Liver (tissue), 9 donors: ENCODE data around the gene RPL10. TPM values are rescaled to one million over a fixed set of nuclear protein-coding genes. Genes with fewer than 3 reads are reported as not detected.
A peak's percentile ranks its signal among the peaks of the same experiment; 100 is the strongest.

ENCODE experiments used
- DNase-seq: peaks from one replicate; pipeline ENCODE4 v3.0.0-alpha.2; 2017; ENCODE audit warnings: low spot score
- H3K27ac ChIP-seq, 2 donors: one replicate each; pipeline ENCODE4 v1.7.0; 2013; ENCODE audit warnings: inconsistent platforms in 2 of 2, low read length in 2 of 2, control low read depth in 1 of 2, low read depth in 1 of 2, mild to moderate bottlenecking in 1 of 2
- H3K27me3 ChIP-seq, 4 donors: one replicate each; pipeline versions ENCODE4 v1.6.1 to v1.7.0; 2013; ENCODE audit warnings: low read length in 3 of 4, inconsistent platforms in 1 of 4, mild to moderate bottlenecking in 1 of 4, moderate library complexity in 1 of 4; ENCODE audit not compliant: control insufficient read depth in 4 of 4, insufficient read depth in 4 of 4
- H3K36me3 ChIP-seq, 4 donors: one replicate each; pipeline versions ENCODE4 v1.6.1 to v1.7.0; 2013; ENCODE audit warnings: low read length in 3 of 4, mild to moderate bottlenecking in 3 of 4, low read depth in 1 of 4, moderate library complexity in 1 of 4; ENCODE audit not compliant: control insufficient read depth in 4 of 4, insufficient read depth in 3 of 4
- H3K4me1 ChIP-seq, 4 donors: one replicate each; pipeline versions ENCODE4 v1.6.1 to v1.7.0; 2013; ENCODE audit warnings: low read length in 3 of 4, mild to moderate bottlenecking in 3 of 4, moderate library complexity in 1 of 4; ENCODE audit not compliant: control insufficient read depth in 4 of 4, insufficient read depth in 4 of 4
- H3K4me3 ChIP-seq, 3 donors: one replicate each; pipeline versions ENCODE4 v1.6.1 to v1.7.0; 2013; ENCODE audit warnings: low read length in 3 of 3, control low read depth in 1 of 3, low read depth in 1 of 3, mild to moderate bottlenecking in 1 of 3
- H3K9ac ChIP-seq, 2 donors: one replicate each; pipeline ENCODE4 v1.7.0; 2013; ENCODE audit warnings: low read length in 2 of 2, mild to moderate bottlenecking in 2 of 2, moderate library complexity in 2 of 2, control low read depth in 1 of 2, low read depth in 1 of 2
- H3K9me3 ChIP-seq, 4 donors: one replicate each; pipeline versions ENCODE4 v1.6.1 to v1.7.0; 2013; ENCODE audit warnings: low read length in 3 of 4; ENCODE audit not compliant: control insufficient read depth in 4 of 4
- EGR1 ChIP-seq, 2 donors: IDR thresholded peaks; 2 replicates each; pipeline ENCODE4 v1.6.1; 2016 to 2018; ENCODE audit warnings: antibody characterized with exemption in 2 of 2, low read depth in 2 of 2
- FOXA1 ChIP-seq: IDR thresholded peaks from 2 replicates; pipeline ENCODE4 v1.6.1; 2016; ENCODE audit warnings: antibody characterized with exemption
- GABPA ChIP-seq, 2 donors: IDR thresholded peaks in 1 of 2; conservative IDR thresholded peaks in 1 of 2; 2 replicates each; pipeline ENCODE4 v1.6.1; 2016; ENCODE audit warnings: antibody characterized with exemption in 2 of 2, mild to moderate bottlenecking in 1 of 2, moderate library complexity in 1 of 2
- HNF4A ChIP-seq, 2 donors: conservative IDR thresholded peaks; 2 replicates each; pipeline ENCODE4 v1.6.1; 2016; ENCODE audit warnings: antibody characterized with exemption in 2 of 2, mild to moderate bottlenecking in 2 of 2
- HNF4G ChIP-seq: IDR thresholded peaks from 2 replicates; pipeline ENCODE4 v1.6.1; 2016; ENCODE audit warnings: antibody characterized with exemption
- JUND ChIP-seq, 2 donors: IDR thresholded peaks; 2 replicates each; pipeline ENCODE4 v1.6.1; 2016; ENCODE audit warnings: antibody characterized with exemption in 2 of 2
- NR2F2 ChIP-seq: IDR thresholded peaks from 2 replicates; pipeline ENCODE4 v1.6.1; 2016; ENCODE audit warnings: antibody characterized with exemption
- RAD21 ChIP-seq, 2 donors: IDR thresholded peaks; 2 replicates each; pipeline ENCODE4 v1.6.1; 2016; ENCODE audit warnings: antibody characterized with exemption in 2 of 2, mild to moderate bottlenecking in 2 of 2
- RXRA ChIP-seq, 2 donors: IDR thresholded peaks; 2 replicates each; pipeline ENCODE4 v1.6.1; 2017 to 2018; ENCODE audit warnings: antibody characterized with exemption in 2 of 2, mild to moderate bottlenecking in 1 of 2
- SP1 ChIP-seq: IDR thresholded peaks from 2 replicates; pipeline ENCODE4 v1.6.1; 2018; ENCODE audit warnings: antibody characterized with exemption, mild to moderate bottlenecking
- TAF1 ChIP-seq: conservative IDR thresholded peaks from 2 replicates; pipeline ENCODE4 v1.6.1; 2016; ENCODE audit warnings: antibody characterized with exemption, mild to moderate bottlenecking
- YY1 ChIP-seq: IDR thresholded peaks from 2 replicates; pipeline ENCODE4 v1.6.1; 2016; ENCODE audit warnings: antibody characterized with exemption, mild to moderate bottlenecking
- WGBS: extraction: QIAGEN DNeasy Blood & Tissue Kit; methylation state at CpG from one replicate; pipeline ENCODE4 v1.1.7; 2013; 5-methylcytosine and 5-hydroxymethylcytosine counted together
- polyA plus RNA-seq, 2 donors: library from polyadenylated mRNA; stranded (reverse) in 1 of 2; unstranded in 1 of 2; fragments of 200-250 nt in 1 of 2; fragments of >200 nt in 1 of 2; fragmentation: Nextera tagmentation in 1 of 2; extraction: Ambion mirVana in 1 of 2; gene quantifications; one replicate each; pipeline versions ENCODE4 v1.2.1 to v1.2.3, GENCODE V29; 2013 to 2015
- total RNA-seq, 2 donors: library from RNA; depleted of rRNA; stranded (reverse); fragments of >200 nt; gene quantifications; one replicate each; pipeline ENCODE4 v1.2.3, GENCODE V29; 2014
- TF ChIP-seq, protein P1 (sequence below): IDR thresholded peaks from 2 replicates; pipeline ENCODE4 v1.6.1; 2016; ENCODE audit warnings: antibody characterized with exemption, mild to moderate bottlenecking
- TF ChIP-seq, protein P2 (sequence below): IDR thresholded peaks from 2 replicates; pipeline ENCODE4 v1.6.1; 2016; ENCODE audit warnings: antibody characterized with exemption
- TF ChIP-seq, protein P3 (sequence below): fragments of 150-350 bp; IDR thresholded peaks from 2 replicates; pipeline ENCODE4 v1.5.1; 2017; ENCODE audit warnings: improper control_type of control experiment, low read depth, low read length; ENCODE audit not compliant: missing input control
- TF ChIP-seq, protein P4 (sequence below): IDR thresholded peaks from 2 replicates; pipeline ENCODE4 v1.6.1; 2016; ENCODE audit warnings: antibody characterized with exemption
- TF ChIP-seq, protein P5 (sequence below): IDR thresholded peaks from 2 replicates; pipeline ENCODE4 v1.6.1; 2016; ENCODE audit warnings: antibody characterized with exemption
- donor health status: healthy.
- donor health status: healthy.
- donor health status: healthy.
- donor health status: healthy.
- donor health status: healthy.

RPL10 gene
- total and polyA plus RNA-seq, 4 donors = 446 to 1,644 (median 1,423) TPM

DNA sequence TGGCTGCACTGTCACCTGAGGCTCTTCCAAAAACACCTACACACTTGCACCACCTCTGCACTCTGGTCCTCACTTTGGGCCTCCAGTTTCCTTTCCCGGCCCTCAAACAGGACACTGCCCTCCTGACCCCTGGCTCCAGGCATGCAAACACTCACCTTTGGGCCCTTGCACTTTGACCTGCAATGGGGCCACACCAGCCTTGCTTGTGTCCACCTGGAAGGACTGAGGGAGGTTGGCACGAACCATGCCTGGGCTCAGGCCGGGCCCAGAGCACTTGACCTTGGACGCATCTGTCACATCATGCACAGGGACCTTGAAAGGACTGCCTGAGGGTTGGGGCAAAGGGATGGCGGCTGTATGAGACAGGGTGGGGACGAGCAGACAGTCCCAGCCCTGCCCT, 39.3 kb upstream of the RPL10 start:
- DNase-seq = no peak

More for the DNA sequence above, 39.3 kb upstream of the RPL10 start:
- TF ChIP-seq RAD21 (IDR thresholded peaks at IDR 0.05) = no peak
- peak; percentile 97 for TF ChIP-seq HNF4A (conservative IDR thresholded peaks at IDR 0.05)
- TF ChIP-seq, protein P1, sequence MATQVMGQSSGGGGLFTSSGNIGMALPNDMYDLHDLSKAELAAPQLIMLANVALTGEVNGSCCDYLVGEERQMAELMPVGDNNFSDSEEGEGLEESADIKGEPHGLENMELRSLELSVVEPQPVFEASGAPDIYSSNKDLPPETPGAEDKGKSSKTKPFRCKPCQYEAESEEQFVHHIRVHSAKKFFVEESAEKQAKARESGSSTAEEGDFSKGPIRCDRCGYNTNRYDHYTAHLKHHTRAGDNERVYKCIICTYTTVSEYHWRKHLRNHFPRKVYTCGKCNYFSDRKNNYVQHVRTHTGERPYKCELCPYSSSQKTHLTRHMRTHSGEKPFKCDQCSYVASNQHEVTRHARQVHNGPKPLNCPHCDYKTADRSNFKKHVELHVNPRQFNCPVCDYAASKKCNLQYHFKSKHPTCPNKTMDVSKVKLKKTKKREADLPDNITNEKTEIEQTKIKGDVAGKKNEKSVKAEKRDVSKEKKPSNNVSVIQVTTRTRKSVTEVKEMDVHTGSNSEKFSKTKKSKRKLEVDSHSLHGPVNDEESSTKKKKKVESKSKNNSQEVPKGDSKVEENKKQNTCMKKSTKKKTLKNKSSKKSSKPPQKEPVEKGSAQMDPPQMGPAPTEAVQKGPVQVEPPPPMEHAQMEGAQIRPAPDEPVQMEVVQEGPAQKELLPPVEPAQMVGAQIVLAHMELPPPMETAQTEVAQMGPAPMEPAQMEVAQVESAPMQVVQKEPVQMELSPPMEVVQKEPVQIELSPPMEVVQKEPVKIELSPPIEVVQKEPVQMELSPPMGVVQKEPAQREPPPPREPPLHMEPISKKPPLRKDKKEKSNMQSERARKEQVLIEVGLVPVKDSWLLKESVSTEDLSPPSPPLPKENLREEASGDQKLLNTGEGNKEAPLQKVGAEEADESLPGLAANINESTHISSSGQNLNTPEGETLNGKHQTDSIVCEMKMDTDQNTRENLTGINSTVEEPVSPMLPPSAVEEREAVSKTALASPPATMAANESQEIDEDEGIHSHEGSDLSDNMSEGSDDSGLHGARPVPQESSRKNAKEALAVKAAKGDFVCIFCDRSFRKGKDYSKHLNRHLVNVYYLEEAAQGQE = peak; percentile 40
- peak; percentile 88 for TF ChIP-seq HNF4G
- TF ChIP-seq, protein P2, sequence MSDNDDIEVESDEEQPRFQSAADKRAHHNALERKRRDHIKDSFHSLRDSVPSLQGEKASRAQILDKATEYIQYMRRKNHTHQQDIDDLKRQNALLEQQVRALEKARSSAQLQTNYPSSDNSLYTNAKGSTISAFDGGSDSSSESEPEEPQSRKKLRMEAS = no peak
- peak; percentile 93 for TF ChIP-seq SP1
- TF ChIP-seq TAF1 = no peak
- TF ChIP-seq FOXA1 = no peak
- TF ChIP-seq GABPA (IDR thresholded peaks at IDR 0.05 in 1 of 2, conservative IDR thresholded peaks at IDR 0.05 in 1 of 2) = no peak
- TF ChIP-seq EGR1 (IDR thresholded peaks at IDR 0.05; ENCODE audit: low read depth in 2 of 2) = no peak
- TF ChIP-seq, protein P3, sequence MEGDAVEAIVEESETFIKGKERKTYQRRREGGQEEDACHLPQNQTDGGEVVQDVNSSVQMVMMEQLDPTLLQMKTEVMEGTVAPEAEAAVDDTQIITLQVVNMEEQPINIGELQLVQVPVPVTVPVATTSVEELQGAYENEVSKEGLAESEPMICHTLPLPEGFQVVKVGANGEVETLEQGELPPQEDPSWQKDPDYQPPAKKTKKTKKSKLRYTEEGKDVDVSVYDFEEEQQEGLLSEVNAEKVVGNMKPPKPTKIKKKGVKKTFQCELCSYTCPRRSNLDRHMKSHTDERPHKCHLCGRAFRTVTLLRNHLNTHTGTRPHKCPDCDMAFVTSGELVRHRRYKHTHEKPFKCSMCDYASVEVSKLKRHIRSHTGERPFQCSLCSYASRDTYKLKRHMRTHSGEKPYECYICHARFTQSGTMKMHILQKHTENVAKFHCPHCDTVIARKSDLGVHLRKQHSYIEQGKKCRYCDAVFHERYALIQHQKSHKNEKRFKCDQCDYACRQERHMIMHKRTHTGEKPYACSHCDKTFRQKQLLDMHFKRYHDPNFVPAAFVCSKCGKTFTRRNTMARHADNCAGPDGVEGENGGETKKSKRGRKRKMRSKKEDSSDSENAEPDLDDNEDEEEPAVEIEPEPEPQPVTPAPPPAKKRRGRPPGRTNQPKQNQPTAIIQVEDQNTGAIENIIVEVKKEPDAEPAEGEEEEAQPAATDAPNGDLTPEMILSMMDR = no peak
- peak; percentile 58 for TF ChIP-seq YY1
- peak in 1 of 2 donors; percentile 23 for TF ChIP-seq JUND (IDR thresholded peaks at IDR 0.05)
- TF ChIP-seq, protein P4, sequence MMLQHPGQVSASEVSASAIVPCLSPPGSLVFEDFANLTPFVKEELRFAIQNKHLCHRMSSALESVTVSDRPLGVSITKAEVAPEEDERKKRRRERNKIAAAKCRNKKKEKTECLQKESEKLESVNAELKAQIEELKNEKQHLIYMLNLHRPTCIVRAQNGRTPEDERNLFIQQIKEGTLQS = no peak
- peak; percentile 93 for TF ChIP-seq NR2F2
- TF ChIP-seq RXRA (IDR thresholded peaks at IDR 0.05) = peak; percentile 96 to 98
- TF ChIP-seq, protein P5, sequence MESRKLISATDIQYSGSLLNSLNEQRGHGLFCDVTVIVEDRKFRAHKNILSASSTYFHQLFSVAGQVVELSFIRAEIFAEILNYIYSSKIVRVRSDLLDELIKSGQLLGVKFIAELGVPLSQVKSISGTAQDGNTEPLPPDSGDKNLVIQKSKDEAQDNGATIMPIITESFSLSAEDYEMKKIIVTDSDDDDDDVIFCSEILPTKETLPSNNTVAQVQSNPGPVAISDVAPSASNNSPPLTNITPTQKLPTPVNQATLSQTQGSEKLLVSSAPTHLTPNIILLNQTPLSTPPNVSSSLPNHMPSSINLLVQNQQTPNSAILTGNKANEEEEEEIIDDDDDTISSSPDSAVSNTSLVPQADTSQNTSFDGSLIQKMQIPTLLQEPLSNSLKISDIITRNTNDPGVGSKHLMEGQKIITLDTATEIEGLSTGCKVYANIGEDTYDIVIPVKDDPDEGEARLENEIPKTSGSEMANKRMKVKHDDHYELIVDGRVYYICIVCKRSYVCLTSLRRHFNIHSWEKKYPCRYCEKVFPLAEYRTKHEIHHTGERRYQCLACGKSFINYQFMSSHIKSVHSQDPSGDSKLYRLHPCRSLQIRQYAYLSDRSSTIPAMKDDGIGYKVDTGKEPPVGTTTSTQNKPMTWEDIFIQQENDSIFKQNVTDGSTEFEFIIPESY = no peak
- no peak overlapping the region for H3K9ac ChIP-seq
- WGBS = 39% methylated on average over 6 of the region's 6 CpGs
- peak overlapping the region; percentile 15 to 18 for H3K27ac ChIP-seq
- no peaks in the 10 kb centered on the region for H3K9me3 ChIP-seq
- H3K4me1 ChIP-seq = peaks cover 3 to 19% (median 8%) of the 10 kb centered on the region in 4 donors
- H3K27me3 ChIP-seq = no peaks in the 10 kb centered on the region
- no peak overlapping the region for H3K4me3 ChIP-seq
- H3K36me3 ChIP-seq = peaks cover 0 to 4% (median under 1%) of the 10 kb centered on the region in 4 donors
